Suprapubic skin (tissue), 4 donors: ENCODE measurements around the gene SPATA31E1.
"Not testable (repeated sequence)": the region's sequence is repeated elsewhere in the genome, so short reads cannot be mapped to it uniquely, and the experiment has no call there.

Source experiments
- CTCF ChIP-seq, 2 donors: fragments of 200-600 bp in 1 of 2; fragments of 450-650 bp in 1 of 2; sonication (generic) in 1 of 2; IDR thresholded peaks; one replicate each; pipeline ENCODE4 v1.5.1; 2016 to 2019; ENCODE audit warnings: antibody characterized with exemption in 2 of 2, mild to moderate bottlenecking in 1 of 2, moderate library complexity in 1 of 2
- EP300 ChIP-seq: sonication (generic); formaldehyde crosslinking; IDR thresholded peaks from one replicate; pipeline ENCODE4 v1.6.1; 2017; ENCODE audit warnings: antibody characterized with exemption
- POLR2A ChIP-seq, 2 donors: fragments of 450-650 bp; IDR thresholded peaks; one replicate each; pipeline ENCODE4 v1.6.1; 2017; ENCODE audit warnings: antibody characterized with exemption in 2 of 2, mild to moderate bottlenecking in 2 of 2, moderate library complexity in 2 of 2
- POLR2AphosphoS5 ChIP-seq, 3 donors: sonication (generic); formaldehyde crosslinking; IDR thresholded peaks; one replicate each; pipeline ENCODE4 v1.6.1; 2017; ENCODE audit warnings: antibody characterized with exemption in 3 of 3

GRCh38 chr9:87924851-87925250 is 42.2 kb downstream of the SPATA31E1 start:
- not testable (repeated sequence) for TF ChIP-seq CTCF (IDR thresholded peaks at IDR 0.05); POLR2AphosphoS5 (IDR thresholded peaks at IDR 0.05); POLR2A (IDR thresholded peaks at IDR 0.05); EP300
